ENCODE results near the gene GPR141.
"Not testable (repeated sequence)": the region's sequence is repeated elsewhere in the genome, so short reads cannot be mapped to it uniquely, and the experiment has no call there.

The GPR141 gene

GRCh38 chr7:37686556-37687345 is 3.2 kb downstream of the GPR141 start:
- no peak for DNase-seq

- no peak for DNase-seq
Measured at GRCh38 chr7:37690206-37690605, 6.6 kb downstream of the GPR141 start.

- no peak for DNase-seq
Measured at GRCh38 chr7:37694208-37695094, 10.9 kb downstream of the GPR141 start.

- no peak for DNase-seq
Measured at GRCh38 chr7:37698276-37698675, 14.7 kb downstream of the GPR141 start.

GRCh38 chr7:37698782-37699181 is 15.2 kb downstream of the GPR141 start:
- DNase-seq = no peak

- no peak for DNase-seq
Measured at GRCh38 chr7:37701769-37702168, 18.2 kb downstream of the GPR141 start.

- DNase-seq = no peak
Measured at GRCh38 chr7:37703361-37703760, 19.8 kb downstream of the GPR141 start.

GRCh38 chr7:37704328-37704833 is 20.8 kb downstream of the GPR141 start:
- not testable (repeated sequence) for DNase-seq

- DNase-seq = no peak
Measured at GRCh38 chr7:37705976-37706375, 22.4 kb downstream of the GPR141 start.

GRCh38 chr7:37706804-37707203 is 23.2 kb downstream of the GPR141 start:
- no peak for DNase-seq

- no peak for DNase-seq
Measured at GRCh38 chr7:37707754-37708485, 24.4 kb downstream of the GPR141 start.

- DNase-seq = no peak
Measured at GRCh38 chr7:37709631-37710509, 26.3 kb downstream of the GPR141 start.

- no peak for DNase-seq
Measured at GRCh38 chr7:37713613-37714012, 30.0 kb downstream of the GPR141 start.

- no peak for DNase-seq
Measured at GRCh38 chr7:37714606-37715005, 31.0 kb downstream of the GPR141 start.

GRCh38 chr7:37718585-37718984 is 35.0 kb downstream of the GPR141 start:
- DNase-seq = no peak

- no peak for DNase-seq
Measured at GRCh38 chr7:37719077-37719476, 35.5 kb downstream of the GPR141 start.

GRCh38 chr7:37724732-37725131 is 41.2 kb downstream of the GPR141 start:
- no peak for DNase-seq

GRCh38 chr7:37726016-37726415 is 42.5 kb downstream of the GPR141 start:
- DNase-seq = no peak

GRCh38 chr7:37728747-37729146 is 45.2 kb downstream of the GPR141 start:
- no peak for DNase-seq

- no peak for DNase-seq
Measured at GRCh38 chr7:37729181-37729580, 45.6 kb downstream of the GPR141 start.

- DNase-seq = no peak
Measured at GRCh38 chr7:37730501-37730900, 46.9 kb downstream of the GPR141 start.

- no peak for DNase-seq
Measured at GRCh38 chr7:37732253-37732652, 48.7 kb downstream of the GPR141 start.
